ENCODE results near the gene HOXD1.

The HOXD1 gene

GRCh38 chr2:176152350-176153181 lies 35.9 kb upstream of the HOXD1 start:
- no peak for DNase-seq (ENCODE audit: low read depth, low spot score)

GRCh38 chr2:176154576-176155252 lies 33.8 kb upstream of the HOXD1 start:
- no peak for DNase-seq (ENCODE audit: low read depth, low spot score)

- DNase-seq (ENCODE audit: low read depth, low spot score), result no peak
Measured at GRCh38 chr2:176155356-176156044, 33.0 kb upstream of the HOXD1 start.

GRCh38 chr2:176156301-176156806 lies 32.1 kb upstream of the HOXD1 start:
- no peak for DNase-seq (ENCODE audit: low read depth, low spot score)

DNA sequence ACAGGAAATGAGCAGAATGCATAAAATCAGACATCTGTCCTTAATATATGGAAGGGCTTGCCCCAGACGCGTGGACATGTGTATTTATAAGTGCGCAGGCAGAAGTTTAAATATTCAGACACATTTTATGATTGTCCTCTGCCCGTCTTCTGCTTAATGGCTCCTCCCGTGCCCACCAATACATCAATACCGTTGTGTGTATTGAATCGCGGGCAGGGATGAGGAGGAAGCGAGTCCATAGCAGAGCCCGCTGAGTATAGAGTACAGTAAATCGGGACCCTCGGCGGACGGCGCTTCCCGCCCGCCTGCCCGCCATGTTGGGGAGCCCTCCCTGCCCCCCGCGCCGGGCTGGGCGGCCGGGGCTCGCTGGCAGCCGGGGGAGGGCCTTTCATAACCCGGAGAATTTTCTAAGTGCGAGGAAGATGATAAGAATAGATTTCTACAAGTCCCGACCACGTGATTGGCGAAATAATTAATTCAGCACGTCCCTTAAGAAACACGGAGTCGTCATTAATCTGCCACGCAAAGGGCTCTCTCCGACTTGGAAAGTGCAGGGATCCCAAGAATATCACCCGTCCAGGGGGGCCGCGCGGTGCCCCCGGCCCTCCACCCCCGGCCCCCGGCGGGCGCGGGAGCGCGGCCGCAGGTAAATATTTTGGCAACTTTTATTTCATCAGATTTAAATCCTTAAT lies 31.5 kb upstream of the HOXD1 start, which contains the start of gene HOXD3:
TSS of gene HOXD3 (plus strand) at position 501 of the 692 bp plus-strand sequence. CDS start 11,808 bp downstream, outside the sequence.
- DNase-seq (ENCODE audit: low read depth, low spot score), result no peak

DNA sequence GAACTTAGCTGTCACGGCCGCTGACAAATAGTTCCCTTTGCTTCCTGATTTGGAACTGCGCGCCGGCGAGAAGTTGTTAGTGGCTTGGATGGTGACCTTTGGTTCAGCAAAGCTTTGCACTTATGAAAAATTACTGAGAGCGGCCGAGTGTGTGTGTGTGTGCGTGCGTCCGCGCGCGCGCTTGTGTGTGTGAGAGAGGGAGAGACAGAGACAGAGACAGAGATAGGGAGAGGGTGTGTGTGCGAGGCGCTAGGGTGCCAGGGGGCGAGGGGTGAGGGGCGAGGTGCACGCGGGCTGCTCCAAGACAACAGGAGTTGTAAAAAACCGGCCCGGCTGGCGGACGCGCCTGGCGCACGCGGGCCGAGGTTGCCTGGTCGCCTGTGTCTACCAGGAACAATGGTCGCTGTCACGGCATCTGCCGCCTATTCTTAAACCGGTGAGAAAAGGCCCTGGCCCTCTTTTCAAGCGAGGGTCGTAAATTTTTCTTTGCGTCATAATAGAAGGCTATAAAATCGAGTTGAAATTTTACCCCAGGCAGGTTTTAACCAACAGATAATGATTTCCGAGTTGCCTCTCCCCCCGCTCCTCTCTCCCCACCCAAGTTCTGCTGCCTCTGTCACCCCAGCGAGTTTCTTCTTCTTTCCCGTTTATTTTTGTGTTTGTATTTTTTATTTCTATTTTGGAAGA lies 30.8 kb upstream of the HOXD1 start:
- no peak for DNase-seq (ENCODE audit: low read depth, low spot score)

GRCh38 chr2:176158186-176158591 lies 30.3 kb upstream of the HOXD1 start:
- DNase-seq (ENCODE audit: low read depth, low spot score), result no peak

- DNase-seq (ENCODE audit: low read depth, low spot score), result no peak
Measured at GRCh38 chr2:176158855-176159662, 29.4 kb upstream of the HOXD1 start.

- DNase-seq (ENCODE audit: low read depth, low spot score), result no peak
Measured at GRCh38 chr2:176159663-176160250, 28.7 kb upstream of the HOXD1 start.

GRCh38 chr2:176160251-176160985 lies 28.1 kb upstream of the HOXD1 start:
- no peak for DNase-seq (ENCODE audit: low read depth, low spot score)

DNA sequence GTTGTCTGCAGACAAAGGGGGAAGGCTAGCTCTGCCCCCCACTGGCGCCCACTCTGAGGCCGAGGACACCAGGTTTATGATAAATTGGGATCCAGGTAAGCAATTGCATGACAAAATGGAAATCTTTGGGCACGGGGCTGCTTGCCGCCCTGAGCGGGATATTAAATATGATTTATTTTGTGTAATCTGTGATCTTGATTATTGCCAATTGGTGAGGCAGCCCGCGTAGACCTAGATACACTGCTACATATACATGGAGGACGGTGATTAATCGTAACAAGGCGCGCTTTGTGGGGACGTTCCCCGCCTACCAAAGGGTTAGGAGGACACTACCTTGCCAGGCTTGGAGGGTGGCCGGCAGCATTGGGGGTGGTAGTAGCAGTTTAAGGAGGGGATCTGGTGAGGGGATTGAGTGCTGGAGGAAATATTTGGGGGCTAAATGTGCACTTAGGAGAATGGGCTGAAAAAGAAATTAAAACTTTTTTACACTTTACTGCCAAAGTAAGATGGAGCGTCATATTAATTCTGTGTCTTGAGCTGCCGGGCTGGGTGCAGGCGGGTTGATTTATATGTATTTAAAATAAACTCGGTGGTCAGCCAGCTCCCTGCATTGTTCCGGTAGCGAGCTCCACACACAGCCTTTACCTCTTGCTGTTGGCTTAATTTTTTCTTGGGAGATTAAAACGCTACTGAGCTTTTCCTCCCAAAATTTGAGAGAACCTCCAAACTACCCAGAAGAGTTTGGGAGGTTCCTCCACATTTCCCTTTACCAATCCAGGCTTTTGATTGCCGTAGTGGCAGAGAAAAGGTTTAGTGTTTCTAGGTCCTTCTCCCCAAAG lies 27.3 kb upstream of the HOXD1 start:
- no peak for DNase-seq (ENCODE audit: low read depth, low spot score)

GRCh38 chr2:176161825-176162626 lies 26.4 kb upstream of the HOXD1 start:
- DNase-seq (ENCODE audit: low read depth, low spot score), result no peak

- no peak for DNase-seq (ENCODE audit: low read depth, low spot score)
Measured at GRCh38 chr2:176162911-176163671, 25.4 kb upstream of the HOXD1 start.

DNA sequence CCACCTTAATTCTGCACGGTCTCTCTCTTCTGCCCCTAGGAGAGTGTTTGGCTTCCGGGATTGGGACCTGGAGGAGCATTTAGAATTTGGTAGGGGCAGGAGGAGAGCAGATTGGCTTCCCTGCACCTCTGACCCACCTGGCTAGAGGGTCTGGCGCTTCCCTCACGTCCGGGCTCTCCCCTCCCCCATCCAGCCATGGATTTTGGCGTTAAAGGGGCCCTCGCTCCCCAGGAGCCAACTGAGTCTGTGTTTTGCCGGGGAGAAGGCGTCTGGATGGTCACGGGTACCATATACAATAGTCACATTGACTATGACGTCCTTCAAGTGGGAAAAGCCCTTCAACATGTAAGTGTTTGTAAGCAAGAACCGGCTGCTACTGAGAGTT lies 24.8 kb upstream of the HOXD1 start:
- no peak for DNase-seq (ENCODE audit: low read depth, low spot score)

GRCh38 chr2:176164201-176164600 lies 24.3 kb upstream of the HOXD1 start:
- DNase-seq (ENCODE audit: low read depth, low spot score), result no peak

GRCh38 chr2:176164611-176165369 lies 23.7 kb upstream of the HOXD1 start:
- no peak for DNase-seq (ENCODE audit: low read depth, low spot score)
